HL-60/S4 treated with phorbol 12-myristate 13-acetate at 8.2 ng/mL for 4 days and 3 days (cell line): ENCODE measurements around the gene POLA1.

ENCODE experiments used
- in situ Hi-C: fragments of 300-500 bp; cut with MboI; formaldehyde crosslinking; loops from 2 replicates; pipeline ENCODE4 v1.15.0; 2022; ENCODE audit warnings: low sequenced_read_pairs

The POLA1 gene

DNA sequence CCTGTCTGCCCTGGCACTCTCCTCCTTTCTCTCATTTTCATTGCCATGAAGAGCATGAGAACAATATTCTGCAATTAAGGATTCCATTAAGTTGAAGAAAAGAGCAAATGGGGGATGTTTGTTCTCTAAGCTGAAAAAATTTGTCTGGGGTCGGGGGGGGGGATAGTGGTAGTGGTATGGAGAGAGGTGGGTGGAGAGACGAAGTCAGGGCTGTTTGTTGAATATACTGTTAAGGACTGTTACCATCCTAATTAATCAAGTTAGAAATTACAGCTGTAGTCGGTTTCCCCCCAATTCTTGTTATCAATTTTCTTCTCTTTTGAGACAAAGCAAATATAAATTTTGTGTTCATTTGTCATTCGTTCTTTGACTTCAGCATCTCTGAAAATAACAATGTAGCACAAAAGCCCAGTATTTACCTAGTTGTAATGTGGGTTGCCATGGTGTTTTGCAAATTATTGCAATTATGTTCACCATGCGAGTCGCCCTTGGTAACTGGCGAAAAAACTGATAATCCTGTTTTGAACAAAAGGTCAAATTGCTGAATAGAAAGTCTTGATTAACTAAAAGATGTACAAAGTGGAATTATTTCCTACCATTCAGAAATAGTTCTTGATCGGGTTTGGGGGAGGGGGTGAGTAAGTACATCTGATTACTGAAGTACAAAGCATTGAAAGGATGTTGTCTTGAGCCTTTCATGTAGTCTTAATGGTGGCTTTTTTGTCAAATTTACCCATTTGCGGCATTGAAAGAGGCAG lies 183.0 kb downstream of the POLA1 start:
- in situ Hi-C loops = no loop called here

DNA sequence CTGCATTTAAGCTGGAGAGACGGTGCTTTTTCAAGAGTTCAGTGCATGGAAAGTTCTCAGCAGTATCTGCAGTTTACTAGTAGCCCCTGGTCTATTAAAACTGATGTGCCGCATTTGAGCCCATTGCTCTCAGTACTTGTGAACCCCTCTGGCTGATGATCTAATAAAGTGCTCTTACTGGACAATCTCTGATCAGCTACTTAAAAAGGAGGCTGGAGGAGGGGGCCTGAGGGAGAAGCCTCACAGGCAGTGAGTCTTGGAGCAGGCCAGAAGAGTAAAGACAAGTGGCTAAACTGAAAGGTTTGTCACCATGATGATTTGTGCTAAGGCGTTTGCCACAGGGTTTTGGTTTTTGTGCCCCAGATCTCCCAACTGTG lies 183.6 kb downstream of the POLA1 start:
- in situ Hi-C loops = no loop called here

DNA sequence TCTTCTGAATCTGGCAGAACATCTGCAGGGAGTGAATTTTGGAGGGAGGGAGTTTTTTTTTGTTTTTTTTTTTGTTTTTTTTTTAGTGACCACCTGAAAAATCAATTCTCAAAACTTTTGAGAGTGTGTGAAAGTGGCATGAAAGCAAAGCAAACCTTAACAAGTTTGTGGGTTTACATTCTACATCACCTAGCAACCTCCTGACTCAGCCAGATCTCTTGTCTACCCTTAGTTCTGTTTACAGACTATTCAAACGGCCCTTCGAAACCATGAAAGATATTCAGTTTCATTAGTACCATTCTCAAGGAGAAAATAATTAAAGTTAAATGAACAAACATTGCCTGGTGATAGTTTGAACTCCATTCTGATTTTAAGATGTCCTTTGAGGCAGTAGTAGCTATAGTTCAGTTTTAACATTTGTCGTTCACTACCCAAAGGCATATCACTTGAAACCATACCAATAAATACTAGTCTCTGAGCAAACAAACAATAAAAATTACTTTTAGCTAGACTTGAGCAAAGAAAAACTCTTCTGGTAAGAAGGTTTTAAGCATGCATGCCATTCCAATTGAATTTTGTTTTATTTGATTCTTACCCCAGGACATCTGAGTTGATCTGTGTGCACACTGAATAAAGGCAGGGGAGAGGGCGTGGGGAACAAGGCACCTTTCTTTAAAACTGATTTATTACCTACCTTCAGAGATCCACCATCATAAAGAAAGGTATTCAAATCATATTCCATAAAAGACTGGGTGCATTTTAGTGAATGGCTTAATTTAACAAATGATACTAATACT lies 184.3 kb downstream of the POLA1 start:
- in situ Hi-C loops = no loop called here

DNA sequence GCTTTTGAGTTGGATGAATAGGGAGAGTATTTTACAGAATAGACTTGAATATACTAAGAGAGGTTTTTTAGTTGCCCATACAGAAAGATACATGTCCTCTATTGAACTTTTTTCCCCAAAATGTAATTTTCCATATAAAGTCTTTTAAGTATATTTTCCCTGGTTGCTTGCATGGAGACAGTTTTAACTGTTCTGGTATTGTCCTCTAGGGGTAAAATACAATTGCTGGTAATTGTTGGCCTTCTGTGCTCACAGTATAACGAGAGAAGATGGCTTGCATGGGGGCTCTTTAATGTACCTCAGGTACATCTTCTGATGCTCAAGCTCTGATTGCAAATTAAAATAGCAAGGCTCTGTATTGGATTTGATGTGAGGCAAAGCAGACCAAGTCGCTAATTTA lies 186.0 kb downstream of the POLA1 start:
- in situ Hi-C loops = no loop called here

DNA sequence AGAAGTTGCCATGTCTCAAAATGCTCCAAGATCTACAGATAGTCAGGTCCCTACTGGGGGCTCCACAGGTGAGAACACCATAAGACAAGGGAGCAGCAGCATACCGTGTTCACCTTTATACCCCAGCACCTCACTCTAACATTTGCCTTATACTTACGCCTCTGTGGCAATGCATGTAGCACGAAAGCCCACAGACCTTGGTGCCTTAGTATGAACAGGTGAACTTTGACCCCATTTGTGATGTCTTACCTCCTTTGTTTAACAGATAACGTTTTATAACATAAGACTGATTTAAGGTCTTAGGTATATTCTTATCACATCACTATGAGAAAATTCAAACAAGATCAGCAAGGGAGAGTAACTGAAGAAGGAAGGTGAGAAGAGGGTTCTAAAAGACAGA lies 193.2 kb downstream of the POLA1 start:
- in situ Hi-C loops = no loop called here

DNA sequence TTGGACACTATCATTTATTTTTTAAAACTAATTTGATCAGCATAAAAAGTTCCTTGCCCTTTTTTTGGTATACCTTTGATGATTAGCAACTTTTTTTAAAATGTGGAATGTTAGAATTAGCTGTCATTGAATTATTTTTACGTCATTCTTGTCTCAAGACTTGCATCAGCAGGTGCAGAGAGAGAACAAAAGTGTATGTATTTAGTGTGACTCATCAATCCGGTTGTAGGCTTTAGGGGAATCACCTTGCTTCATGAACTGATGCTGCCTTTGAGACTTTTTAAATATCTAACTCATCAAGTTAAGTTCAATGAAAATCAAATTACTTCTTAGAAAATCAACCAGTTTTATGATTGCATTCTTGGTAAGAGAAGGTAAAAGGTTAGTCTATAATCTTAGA lies 197.0 kb downstream of the POLA1 start:
- in situ Hi-C loops = no loop called here

DNA sequence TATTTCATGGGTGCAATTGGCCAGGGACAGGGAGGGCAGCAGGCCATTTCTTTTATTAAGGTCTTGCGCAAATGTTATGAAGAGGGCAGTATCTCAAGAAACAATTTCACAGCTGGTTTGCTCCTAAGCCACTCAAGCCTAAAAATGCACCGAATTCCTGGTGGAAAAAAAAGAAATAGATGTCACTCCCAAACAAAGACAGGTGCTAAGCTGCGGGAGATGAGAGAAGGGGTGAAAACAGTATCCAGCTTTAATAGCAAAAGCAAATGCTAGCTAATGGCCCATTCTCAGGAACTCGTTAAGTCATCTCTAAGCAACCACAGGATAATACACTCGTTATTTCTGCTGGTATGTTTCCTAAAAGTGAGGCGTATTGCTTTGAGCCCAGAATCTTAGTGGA lies 205.7 kb downstream of the POLA1 start:
- in situ Hi-C loops = no loop called here

DNA sequence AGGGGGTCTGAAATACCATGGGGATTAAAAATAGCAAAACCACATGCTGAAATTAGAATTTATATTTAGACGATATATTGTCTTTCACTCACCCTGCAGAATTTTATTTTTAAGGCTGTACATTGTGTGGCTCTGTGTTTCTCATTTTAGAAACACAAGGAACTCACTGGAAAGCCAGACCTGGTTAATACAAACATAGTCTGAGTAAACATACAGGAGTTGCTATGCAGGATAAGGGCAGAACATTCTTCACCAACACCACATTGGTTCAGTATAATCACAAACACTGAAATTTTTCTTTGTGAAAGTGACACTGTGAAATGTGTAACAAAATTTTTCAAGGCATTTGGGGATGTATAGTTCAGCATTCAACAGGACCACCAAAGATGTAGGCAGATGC lies 206.5 kb downstream of the POLA1 start:
- in situ Hi-C loops = no loop called here

DNA sequence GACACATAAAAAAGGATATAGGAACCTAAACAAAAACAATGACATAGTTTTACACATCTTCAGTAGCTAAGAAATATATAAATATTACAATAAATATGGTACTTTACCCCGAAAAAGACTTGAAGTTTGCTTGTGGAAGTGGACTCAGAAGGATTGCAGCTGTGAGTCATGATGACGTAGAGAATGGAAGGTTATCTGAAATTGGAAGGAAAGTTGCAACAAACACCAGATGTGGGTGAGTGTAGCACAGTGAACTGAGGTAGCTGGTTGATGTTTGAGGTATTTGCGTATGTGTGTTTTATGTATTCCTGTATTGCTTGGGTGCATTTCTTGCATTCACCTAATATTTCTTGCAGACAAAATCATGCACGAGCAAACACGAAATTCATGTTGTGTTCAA lies 209.1 kb downstream of the POLA1 start:
- in situ Hi-C loops = no loop called here

DNA sequence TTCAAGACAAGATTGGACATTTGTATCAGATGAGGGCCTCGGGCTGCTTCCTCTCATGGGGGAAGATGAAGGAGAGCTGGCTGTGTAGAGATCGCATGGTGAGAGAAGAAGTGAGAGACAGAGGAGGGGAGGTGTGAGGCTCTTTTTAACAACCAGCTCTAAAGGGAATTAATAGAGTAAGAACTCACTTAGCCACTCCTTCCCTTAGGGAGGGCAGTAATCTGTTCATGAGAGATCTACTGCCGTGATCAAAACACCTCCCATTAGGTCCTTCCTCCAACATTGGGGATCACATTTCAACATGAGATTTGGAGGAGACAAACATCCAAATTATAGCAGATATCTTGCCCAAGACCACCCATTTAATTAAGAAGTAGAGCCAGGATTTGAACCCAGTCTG lies 225.0 kb downstream of the POLA1 start:
- in situ Hi-C loops = no loop called here

DNA sequence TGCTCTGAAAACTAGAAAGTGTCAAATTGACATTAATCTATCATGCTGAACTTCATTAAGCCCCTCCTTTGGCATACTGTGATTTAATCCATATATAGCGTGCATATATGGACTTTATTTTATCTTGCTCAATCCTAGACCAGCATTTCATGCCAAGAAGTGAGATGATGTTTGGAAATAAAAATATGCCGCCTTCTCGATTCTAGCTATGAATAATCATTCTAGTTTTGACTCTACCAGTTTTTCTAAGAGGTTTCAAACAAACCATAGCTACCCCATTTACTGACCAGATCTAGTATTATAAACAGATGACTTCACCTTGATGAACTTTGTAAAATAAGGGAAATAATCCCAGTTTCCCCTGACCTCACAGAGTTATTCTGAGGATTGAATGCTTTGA lies 227.1 kb downstream of the POLA1 start:
- in situ Hi-C loops = no loop called here

DNA sequence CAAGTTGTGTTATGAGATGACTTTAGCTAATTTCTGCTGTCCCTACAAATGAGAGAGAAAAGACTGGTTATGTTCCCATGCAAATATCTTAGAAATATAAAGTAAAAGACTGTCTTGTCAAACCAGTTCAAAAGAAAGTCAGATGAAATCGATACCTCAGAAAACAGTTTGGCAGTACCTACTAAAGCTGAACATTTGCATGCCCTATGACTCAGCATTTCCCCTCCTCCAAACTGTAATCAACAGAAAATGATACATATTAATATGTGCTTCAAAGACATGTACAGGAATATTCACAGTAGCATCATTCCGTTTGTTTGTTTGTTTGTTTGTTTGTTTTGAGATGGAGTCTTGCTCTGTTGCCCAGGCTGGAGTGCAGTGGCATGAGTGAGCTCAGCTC lies 231.7 kb downstream of the POLA1 start:
- in situ Hi-C loops = no loop called here

DNA sequence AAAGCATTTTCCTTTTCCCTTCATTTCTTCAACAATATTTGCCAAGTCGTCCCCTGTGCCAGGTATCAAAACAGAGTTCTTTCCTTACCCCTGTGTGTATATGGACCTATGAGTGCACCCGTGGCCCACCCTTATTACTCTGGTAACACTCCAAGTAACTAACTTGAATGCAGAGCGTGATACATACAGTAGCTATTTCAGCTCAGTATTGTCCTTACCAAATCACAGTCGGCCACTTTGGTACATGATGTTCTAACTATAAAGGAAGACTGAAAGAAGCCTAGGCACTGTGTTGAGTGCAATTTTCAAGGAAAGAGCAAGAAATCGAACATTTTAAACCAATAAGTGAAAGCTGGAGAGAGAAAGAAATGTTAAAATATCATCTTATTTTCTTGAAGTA lies 233.7 kb downstream of the POLA1 start:
- in situ Hi-C loops = no loop called here

DNA sequence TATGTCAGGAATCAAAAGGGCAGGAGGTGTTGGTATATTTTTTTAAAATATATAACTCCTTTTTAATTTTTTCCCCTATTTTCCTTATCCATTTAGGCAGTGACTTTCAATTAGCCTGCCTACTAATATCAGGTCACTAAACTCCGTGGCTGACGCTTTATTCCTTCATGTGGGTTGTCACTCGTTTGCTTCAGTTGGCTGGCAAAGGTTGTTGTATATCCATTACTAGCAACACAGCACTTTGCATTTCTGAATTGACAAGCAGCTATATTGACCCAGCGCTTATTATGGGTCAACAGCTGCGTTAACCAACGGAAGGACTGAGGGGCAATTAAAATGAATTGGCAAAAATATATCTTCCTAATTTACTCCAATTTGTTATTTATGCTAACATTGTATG lies 234.4 kb downstream of the POLA1 start:
- in situ Hi-C loops = no loop called here

DNA sequence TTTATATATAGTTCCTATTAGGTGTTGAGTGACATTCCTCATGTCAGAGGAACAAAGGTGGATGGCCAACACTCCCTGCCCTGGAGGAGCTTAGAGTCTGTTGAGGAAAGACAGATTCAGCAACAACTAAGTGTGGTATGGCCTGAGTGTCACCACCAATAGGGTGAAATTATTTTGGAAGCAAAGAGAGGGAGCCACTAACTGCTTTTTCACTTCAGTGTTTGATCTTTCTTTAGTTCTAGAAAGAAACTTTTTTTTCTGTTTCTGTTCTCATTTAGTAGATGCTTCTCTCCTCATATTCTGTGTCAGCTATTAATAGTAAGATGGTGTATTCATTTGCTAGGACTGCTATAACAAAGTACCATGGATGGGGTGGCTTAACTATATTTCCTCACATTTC lies 240.6 kb downstream of the POLA1 start:
- in situ Hi-C loops = no loop called here

DNA sequence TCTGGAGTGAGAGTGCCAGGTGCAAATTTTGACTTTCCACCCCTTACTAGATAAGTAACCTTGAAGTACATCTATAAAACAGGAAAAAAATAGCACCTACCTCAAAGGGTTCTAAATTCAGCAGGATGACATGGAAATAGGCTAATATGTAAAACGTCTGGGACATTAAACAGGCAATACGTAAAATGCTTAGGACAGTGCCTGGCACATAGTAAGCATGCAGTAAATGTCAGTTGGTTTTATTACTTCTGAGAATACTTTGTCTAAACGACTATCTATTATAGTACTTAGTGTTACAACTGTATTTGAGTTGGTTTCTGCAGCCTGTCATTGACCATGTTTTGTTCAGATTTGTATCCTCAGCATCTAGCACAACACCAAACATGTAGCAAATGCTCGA lies 251.3 kb downstream of the POLA1 start:
- in situ Hi-C loops = no loop called here

DNA sequence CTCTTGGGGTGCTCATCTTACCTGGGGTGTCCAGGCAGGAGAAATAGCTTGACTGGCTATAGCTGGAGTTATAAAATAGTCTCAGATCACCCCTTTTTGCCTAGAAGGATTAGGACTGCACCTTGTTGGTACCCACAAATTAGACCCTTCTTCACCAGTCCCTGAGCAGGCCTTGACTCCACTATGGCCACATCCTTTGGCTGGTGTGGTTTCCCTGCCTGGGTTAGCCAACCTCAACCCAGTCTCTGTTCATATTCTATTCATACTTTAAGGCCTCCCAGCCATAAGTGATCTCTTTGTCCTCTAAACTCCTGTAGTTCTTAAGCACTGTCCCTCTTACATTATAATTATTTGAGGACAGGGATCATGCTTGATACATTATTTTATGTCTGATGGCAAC lies 252.7 kb downstream of the POLA1 start:
- in situ Hi-C loops = no loop called here

DNA sequence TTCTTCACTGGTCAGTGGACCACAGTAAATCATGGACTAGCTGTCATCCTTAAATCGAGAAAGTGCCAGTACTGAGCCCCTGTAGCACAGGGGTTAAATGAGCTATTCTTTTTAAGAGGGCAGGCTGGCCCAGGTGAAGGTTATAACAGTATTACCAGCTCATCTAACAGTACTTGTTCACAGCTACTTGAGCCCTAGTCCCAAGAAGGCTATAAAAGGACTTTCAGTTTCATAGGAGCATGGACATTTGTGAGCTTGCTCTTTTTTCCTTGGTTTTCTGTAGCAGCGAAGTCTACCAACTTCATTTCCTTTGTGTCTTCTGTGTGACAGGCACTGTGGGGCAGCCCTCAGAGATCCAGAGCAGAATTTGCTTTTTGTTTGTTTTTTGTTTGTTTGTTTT lies 261.0 kb downstream of the POLA1 start:
- in situ Hi-C loops = no loop called here

DNA sequence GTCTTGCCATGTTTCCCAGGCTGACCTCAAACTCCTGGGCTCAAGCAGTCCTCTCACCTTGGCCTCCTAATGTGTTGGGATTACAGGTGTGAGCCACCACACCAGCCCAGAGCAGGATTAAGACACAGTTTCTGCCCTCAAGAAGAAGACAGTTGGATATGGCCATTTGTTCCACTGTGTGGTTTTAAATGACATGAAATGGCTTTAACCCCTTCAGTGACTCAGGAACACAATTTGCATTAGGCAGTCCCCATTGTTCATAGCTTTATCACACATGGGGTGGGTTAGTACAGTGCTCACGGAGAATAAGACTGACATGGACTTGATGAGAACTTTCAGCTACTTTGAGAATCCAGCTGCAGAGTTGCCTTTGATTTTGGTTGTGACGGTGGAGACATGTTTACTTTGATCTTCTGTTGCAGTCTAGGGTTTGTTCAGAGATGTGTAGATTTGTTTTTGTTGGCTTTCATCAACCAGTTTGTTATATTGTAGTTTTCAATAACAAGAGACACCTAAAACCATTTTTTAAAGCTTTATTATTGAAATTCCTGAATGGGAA lies 261.7 kb downstream of the POLA1 start:
- in situ Hi-C loops = no loop called here

DNA sequence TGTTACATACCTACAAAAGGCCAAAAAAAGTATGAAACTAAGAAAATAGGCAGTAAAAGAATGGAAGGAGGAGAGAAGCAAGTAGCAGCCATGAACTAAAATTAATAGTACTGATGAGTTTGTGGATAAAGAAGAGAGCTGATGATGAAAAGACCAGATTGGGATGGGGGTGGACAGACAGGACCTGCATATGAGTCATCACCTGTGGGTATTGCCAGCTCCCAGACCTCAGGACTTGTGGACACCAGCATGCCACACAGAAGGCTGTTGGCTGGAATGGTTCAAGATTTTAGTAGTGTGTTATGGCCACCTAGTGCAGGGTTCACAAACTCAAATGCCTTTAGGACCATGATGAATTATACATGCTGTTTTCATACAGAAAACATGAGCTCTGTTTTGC lies 263.1 kb downstream of the POLA1 start:
- in situ Hi-C loops = no loop called here

DNA sequence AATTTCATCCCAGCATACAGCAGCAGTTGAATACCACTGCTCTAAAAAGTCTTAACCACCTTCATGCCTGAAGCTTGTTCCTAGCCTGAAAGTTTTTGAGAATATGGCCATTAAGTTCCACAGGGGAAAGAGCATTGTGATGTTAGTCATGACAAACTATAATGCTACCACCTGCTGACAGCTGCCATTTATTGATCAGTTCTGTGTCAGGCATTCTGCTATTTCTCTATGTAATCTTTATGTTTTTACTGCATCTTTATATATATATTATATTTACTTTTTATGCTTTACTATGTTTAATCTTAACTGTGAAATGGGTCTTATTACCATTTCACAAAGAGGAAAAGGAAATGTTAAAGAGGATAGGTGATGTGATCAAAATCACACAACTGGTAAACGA lies 268.1 kb downstream of the POLA1 start:
- in situ Hi-C loops = no loop called here

DNA sequence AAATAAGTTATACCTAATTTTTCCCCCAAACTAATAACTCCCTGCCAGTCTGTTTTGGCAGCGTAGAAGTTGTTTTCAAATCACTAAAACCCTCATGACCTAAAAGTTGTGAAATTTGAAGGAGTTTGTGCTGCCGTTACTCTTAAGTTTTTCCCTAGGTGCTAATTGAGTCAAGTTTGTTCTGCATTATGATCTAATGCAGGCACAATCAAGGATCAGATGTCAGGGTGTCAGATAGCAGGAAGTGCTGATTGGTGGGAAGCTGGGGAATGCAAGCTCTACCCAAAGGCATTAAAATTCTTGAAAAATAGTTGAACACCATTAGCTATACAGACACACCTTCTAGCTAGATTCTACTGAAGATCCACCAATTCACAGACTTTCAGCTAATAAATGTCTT lies 270.1 kb downstream of the POLA1 start:
- in situ Hi-C loops = no loop called here
